SK-N-SH treated with all-trans-retinoic acid at 6 μM for 48 hours (cell line): ENCODE data around the gene UBQLN2.
"Not testable (repeated sequence)": the region's sequence is repeated elsewhere in the genome, so short reads cannot be mapped to it uniquely, and the experiment has no call there.

Source experiments
- ATAC-seq: fragments of 200-7000 bp; cut with Tn5 transposase; 3 replicates; pipeline ENCODE4 v1.9.1; 2020; ENCODE audit warnings: mild to moderate bottlenecking, moderate library complexity
- ARNTL ChIP-seq: fragments of 450-650 bp; formaldehyde crosslinking; IDR thresholded peaks from 2 replicates; pipeline ENCODE4 v1.5.0; 2020; ENCODE audit warnings: low read depth, mild to moderate bottlenecking, moderate library complexity, borderline replicate concordance
- CSDC2 ChIP-seq: fragments of 250-450 bp; sonication (Bioruptor Pico); IDR thresholded peaks from 2 replicates; pipeline ENCODE4 v1.5.0; 2020; ENCODE audit warnings: mild to moderate bottlenecking, moderate library complexity
- CSRNP3 ChIP-seq: fragments of 250-450 bp; sonication (Bioruptor Pico); IDR thresholded peaks from 2 replicates; pipeline ENCODE4 v1.5.1; 2021; ENCODE audit warnings: mild to moderate bottlenecking, moderate library complexity
- ESRRG ChIP-seq: fragments of 250-450 bp; sonication (Bioruptor Pico); IDR thresholded peaks from 2 replicates; pipeline ENCODE4 v1.6.1; 2021; ENCODE audit warnings: mild to moderate bottlenecking
- GLIS3 ChIP-seq: fragments of 250-450 bp; sonication (Bioruptor Pico); IDR thresholded peaks from 2 replicates; pipeline ENCODE4 v1.5.0; 2020; ENCODE audit warnings: mild to moderate bottlenecking, moderate library complexity
- ISL1 ChIP-seq: fragments of 250-450 bp; sonication (Bioruptor Pico); IDR thresholded peaks from 2 replicates; pipeline ENCODE4 v2.1.2; 2022; ENCODE audit warnings: mild to moderate bottlenecking, moderate library complexity
- OSR1 ChIP-seq: fragments of 250-450 bp; sonication (Bioruptor Pico); IDR thresholded peaks from 2 replicates; pipeline ENCODE4 v1.8.0; 2022; ENCODE audit warnings: moderate library complexity, mild to moderate bottlenecking, inconsistent platforms
- POU6F1 ChIP-seq: fragments of 250-450 bp; sonication (Bioruptor Pico); IDR thresholded peaks from 2 replicates; pipeline ENCODE4 v1.8.0; 2021; ENCODE audit warnings: low read depth, mild to moderate bottlenecking, moderate library complexity, borderline replicate concordance
- PPARA ChIP-seq: fragments of 250-450 bp; sonication (Bioruptor Pico); IDR thresholded peaks from 2 replicates; pipeline ENCODE4 v1.5.0; 2020; ENCODE audit warnings: mild to moderate bottlenecking, borderline replicate concordance
- RARB ChIP-seq: fragments of 250-450 bp; sonication (Bioruptor Pico); IDR thresholded peaks from 2 replicates; pipeline ENCODE4 v1.8.0; 2021; ENCODE audit warnings: mild to moderate bottlenecking, moderate library complexity
- SNAI2 ChIP-seq: fragments of 250-450 bp; sonication (Bioruptor Pico); IDR thresholded peaks from 2 replicates; pipeline ENCODE4 v1.5.0; 2020; ENCODE audit warnings: mild to moderate bottlenecking, moderate library complexity
- TCF4 ChIP-seq: fragments of 250-450 bp; sonication (Bioruptor Pico); IDR thresholded peaks from 2 replicates; pipeline ENCODE4 v1.8.0; 2021; ENCODE audit warnings: mild to moderate bottlenecking, moderate library complexity, borderline replicate concordance
- TOX ChIP-seq: fragments of 250-450 bp; sonication (Bioruptor Pico); IDR thresholded peaks from 2 replicates; pipeline ENCODE4 v1.8.0; 2021; ENCODE audit warnings: mild to moderate bottlenecking, moderate library complexity, borderline replicate concordance
- TSHZ2 ChIP-seq: fragments of 250-450 bp; sonication (Bioruptor Pico); IDR thresholded peaks from 2 replicates; pipeline ENCODE4 v1.5.0; 2020; ENCODE audit warnings: mild to moderate bottlenecking, moderate library complexity
- ZFP30 ChIP-seq: fragments of 450-650 bp; formaldehyde crosslinking; IDR thresholded peaks from 2 replicates; pipeline ENCODE4 v1.5.0; 2022; ENCODE audit warnings: mild to moderate bottlenecking, moderate library complexity
- ZNF565 ChIP-seq: fragments of 450-650 bp; formaldehyde crosslinking; conservative IDR thresholded peaks from 2 replicates; pipeline ENCODE4 v1.5.0; 2020; ENCODE audit warnings: low read depth, mild to moderate bottlenecking, moderate library complexity
- ZNF70 ChIP-seq: fragments of 450-650 bp; formaldehyde crosslinking; IDR thresholded peaks from 2 replicates; pipeline ENCODE4 v1.5.0; 2020; ENCODE audit warnings: mild to moderate bottlenecking, moderate library complexity
- ZNF8 ChIP-seq: fragments of 450-650 bp; formaldehyde crosslinking; IDR thresholded peaks from 2 replicates; pipeline ENCODE4 v1.5.0; 2020; ENCODE audit warnings: mild to moderate bottlenecking, moderate library complexity
- TF ChIP-seq, protein P1 (sequence below): fragments of 250-450 bp; sonication (Bioruptor Pico); IDR thresholded peaks from 2 replicates; pipeline ENCODE4 v1.8.0; 2020; ENCODE audit warnings: mild to moderate bottlenecking, moderate library complexity, borderline replicate concordance

The UBQLN2 gene

DNA sequence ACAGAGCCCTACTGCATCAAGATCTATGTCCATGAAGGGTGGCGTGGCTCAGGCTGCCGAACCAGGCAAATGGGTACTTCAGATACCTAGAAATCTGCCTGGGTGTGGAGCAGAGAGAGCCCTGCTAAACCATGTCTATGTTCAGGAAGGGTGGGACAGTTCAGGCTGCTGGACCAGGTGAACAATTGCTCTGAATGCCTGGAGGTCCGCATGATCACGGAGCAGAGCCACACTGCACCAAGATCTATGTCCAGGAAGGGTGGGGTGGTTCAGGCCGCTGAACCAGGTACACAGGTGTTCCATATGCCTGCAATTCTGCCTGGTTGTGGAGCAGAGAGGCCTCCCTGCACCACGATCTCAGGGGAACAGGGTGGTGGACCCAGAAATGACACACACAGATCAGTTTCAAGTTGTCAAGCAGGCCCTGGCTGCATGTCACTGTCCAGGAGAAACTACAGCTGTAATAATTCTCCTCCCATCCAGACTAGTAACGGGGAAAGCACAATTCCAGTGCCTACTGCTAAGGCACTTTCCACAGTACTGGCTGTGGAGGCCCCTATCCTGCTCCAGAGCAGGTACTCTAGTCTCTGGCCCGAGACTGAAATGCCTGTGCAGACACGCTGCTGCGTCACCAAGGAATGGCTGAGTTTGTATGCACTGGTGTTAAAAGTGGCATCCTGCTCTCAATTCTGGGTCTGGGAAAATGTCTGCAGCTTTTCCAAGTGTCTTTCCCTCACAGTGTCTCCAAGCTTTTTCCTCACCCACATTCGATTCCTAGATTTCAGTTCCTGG is 25.2 kb downstream of the UBQLN2 start:
- no peak for ATAC-seq
- no peak for TF ChIP-seq ISL1
- no peak for TF ChIP-seq SNAI2
- TF ChIP-seq ZNF8 (CRISPR knock-in tag) = no peak

DNA sequence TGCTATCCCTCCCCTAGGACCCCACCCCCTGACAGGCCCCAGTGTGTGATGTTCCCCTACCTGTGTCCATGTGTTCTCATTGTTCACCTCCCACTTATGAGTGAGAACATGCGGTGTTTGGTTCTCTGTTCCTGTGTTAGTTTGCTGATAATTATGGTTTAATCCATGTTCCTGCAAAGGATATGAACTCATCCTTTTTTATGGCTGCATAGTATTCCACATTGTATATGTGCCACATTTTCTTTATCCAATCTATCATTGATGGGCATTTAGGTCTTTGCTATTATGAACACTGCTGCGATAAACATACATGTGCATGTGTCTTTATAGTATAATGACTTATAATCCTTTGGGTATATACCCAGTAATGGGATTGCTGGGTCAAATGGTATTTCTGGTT is 28.4 kb downstream of the UBQLN2 start:
- not testable (repeated sequence) for ATAC-seq

DNA sequence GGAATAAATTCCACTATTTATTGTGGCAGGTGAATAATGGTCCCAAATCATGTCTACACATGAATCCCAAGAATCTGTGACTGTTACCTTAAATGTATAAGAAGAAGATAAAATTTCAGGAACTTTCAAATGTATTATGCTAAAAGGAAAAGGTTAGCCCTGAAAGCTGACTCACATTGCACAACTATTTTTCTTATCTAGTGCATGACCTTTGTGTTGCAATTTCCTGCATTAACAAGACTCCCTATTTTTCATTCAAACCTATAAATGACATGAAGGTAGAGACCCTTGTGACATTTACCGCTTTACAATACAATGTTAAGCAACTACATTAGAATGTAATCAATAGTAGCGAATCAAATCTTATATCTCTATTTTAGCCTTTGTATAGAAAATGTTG is 36.7 kb downstream of the UBQLN2 start:
- no peak for ATAC-seq
- TF ChIP-seq ESRRG (CRISPR knock-in tag) (no peak), ZNF8 (CRISPR knock-in tag) (no peak), CSDC2 (CRISPR knock-in tag) (no peak), ARNTL (no peak), ZNF70 (CRISPR knock-in tag) (no peak), CSRNP3 (no peak)
- TF ChIP-seq, protein P1, sequence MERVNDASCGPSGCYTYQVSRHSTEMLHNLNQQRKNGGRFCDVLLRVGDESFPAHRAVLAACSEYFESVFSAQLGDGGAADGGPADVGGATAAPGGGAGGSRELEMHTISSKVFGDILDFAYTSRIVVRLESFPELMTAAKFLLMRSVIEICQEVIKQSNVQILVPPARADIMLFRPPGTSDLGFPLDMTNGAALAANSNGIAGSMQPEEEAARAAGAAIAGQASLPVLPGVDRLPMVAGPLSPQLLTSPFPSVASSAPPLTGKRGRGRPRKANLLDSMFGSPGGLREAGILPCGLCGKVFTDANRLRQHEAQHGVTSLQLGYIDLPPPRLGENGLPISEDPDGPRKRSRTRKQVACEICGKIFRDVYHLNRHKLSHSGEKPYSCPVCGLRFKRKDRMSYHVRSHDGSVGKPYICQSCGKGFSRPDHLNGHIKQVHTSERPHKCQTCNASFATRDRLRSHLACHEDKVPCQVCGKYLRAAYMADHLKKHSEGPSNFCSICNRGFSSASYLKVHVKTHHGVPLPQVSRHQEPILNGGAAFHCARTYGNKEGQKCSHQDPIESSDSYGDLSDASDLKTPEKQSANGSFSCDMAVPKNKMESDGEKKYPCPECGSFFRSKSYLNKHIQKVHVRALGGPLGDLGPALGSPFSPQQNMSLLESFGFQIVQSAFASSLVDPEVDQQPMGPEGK (CRISPR knock-in tag) = no peak

DNA sequence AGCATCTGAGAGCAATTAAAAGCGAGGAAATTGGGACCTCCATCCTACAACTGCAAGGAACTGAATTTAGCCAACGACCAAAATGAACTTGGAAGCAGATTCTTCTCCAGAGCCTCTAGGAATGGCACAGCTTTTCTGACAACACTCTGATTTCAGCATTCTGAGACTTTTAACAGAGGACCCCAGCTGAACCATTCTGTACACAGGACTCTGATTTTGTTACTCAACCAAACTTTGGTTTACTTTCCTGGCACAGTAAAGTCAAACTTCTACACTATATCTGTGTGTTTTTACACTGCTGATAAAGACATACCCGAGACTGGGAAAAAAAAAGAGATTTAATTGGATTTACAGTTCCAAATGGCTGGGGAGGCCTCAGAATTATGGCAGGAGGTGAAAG is 37.6 kb downstream of the UBQLN2 start:
- no peak for TF ChIP-seq PPARA (CRISPR knock-in tag)
- TF ChIP-seq ISL1 = no peak
- no peak for TF ChIP-seq CSDC2 (CRISPR knock-in tag)
- TF ChIP-seq GLIS3 (CRISPR knock-in tag) = no peak
- no peak for TF ChIP-seq TOX (CRISPR knock-in tag)
- TF ChIP-seq POU6F1 (CRISPR knock-in tag) = no peak
- no peak for TF ChIP-seq CSRNP3
- TF ChIP-seq ZNF70 (CRISPR knock-in tag) = no peak
- no peak for TF ChIP-seq RARB (CRISPR knock-in tag)
- no peak for ATAC-seq

- no peak for ATAC-seq
- TF ChIP-seq CSDC2 (CRISPR knock-in tag) = no peak
- no peak for TF ChIP-seq TOX (CRISPR knock-in tag)
- TF ChIP-seq ZFP30 = no peak
- no peak for TF ChIP-seq GLIS3 (CRISPR knock-in tag)
- TF ChIP-seq, protein P1 (CRISPR knock-in tag) = no peak
- no peak for TF ChIP-seq TSHZ2 (CRISPR knock-in tag)
- TF ChIP-seq PPARA (CRISPR knock-in tag) = no peak
- TF ChIP-seq ESRRG (CRISPR knock-in tag) = no peak
- no peak for TF ChIP-seq ISL1
- TF ChIP-seq ZNF565 = no peak
- no peak for TF ChIP-seq SNAI2
- no peak for TF ChIP-seq CSRNP3
- TF ChIP-seq RARB (CRISPR knock-in tag) = no peak
- no peak for TF ChIP-seq ZNF70 (CRISPR knock-in tag)
- TF ChIP-seq OSR1 (CRISPR knock-in tag) = no peak
- no peak for TF ChIP-seq TCF4 (CRISPR knock-in tag)
- TF ChIP-seq ZNF8 (CRISPR knock-in tag) = no peak
Measured at GRCh38 chrX:56615282-56615681, 51.9 kb downstream of the UBQLN2 start.
